HUDEP-2 (cell line): ENCODE data around the gene TSC22D4.
"Not testable (repeated sequence)": the region's sequence is repeated elsewhere in the genome, so short reads cannot be mapped to it uniquely, and the experiment has no call there.

Experiments
- DNase-seq, 76 experiments: peaks; one replicate each; lab custom pipeline; 2025; ENCODE audit not compliant: unreplicated experiment in 76 of 76; lab: John Stamatoyannopoulos, UW

The TSC22D4 gene

GRCh38 chr7:100447363-100447762, 31.7 kb downstream of the TSC22D4 start:
- DNase-seq = not testable (repeated sequence)

- no peak for DNase-seq
These were observed 33.0 kb downstream of the TSC22D4 start for GRCh38 chr7:100446040-100446439.

- DNase-seq = peak in 20 of 76 experiments; percentile 3 to 50 (median 30)
These were observed 34.4 kb downstream of the TSC22D4 start for GRCh38 chr7:100444311-100445278.

- DNase-seq = no peak
These were observed 35.7 kb downstream of the TSC22D4 start for GRCh38 chr7:100443096-100443840.

- DNase-seq = no peak
These were observed 37.1 kb downstream of the TSC22D4 start for GRCh38 chr7:100441641-100442535.

- not testable (repeated sequence) for DNase-seq
These were observed 39.8 kb downstream of the TSC22D4 start for GRCh38 chr7:100439244-100439643.

GRCh38 chr7:100438731-100439130, 40.3 kb downstream of the TSC22D4 start:
- DNase-seq = not testable (repeated sequence)

- DNase-seq = no peak
These were observed 40.8 kb downstream of the TSC22D4 start for GRCh38 chr7:100438172-100438571.

GRCh38 chr7:100437150-100438100, 41.6 kb downstream of the TSC22D4 start:
- no peak for DNase-seq

GRCh38 chr7:100435401-100436304, 43.4 kb downstream of the TSC22D4 start:
- DNase-seq = peak in 23 of 76 experiments; percentile 7 to 61 (median 27)

GRCh38 chr7:100434297-100435144, 44.5 kb downstream of the TSC22D4 start:
- no peak for DNase-seq

GRCh38 chr7:100433592-100434296, 45.3 kb downstream of the TSC22D4 start:
- DNase-seq = no peak

- no peak for DNase-seq
These were observed 45.8 kb downstream of the TSC22D4 start for GRCh38 chr7:100433276-100433591.

- DNase-seq = no peak
These were observed 46.3 kb downstream of the TSC22D4 start for GRCh38 chr7:100432621-100433275.

- no peak for DNase-seq
These were observed 47.0 kb downstream of the TSC22D4 start for GRCh38 chr7:100432053-100432452.

- no peak for DNase-seq
These were observed 47.7 kb downstream of the TSC22D4 start for GRCh38 chr7:100431286-100431735.
